HepG2 (cell line): ENCODE measurements around the gene OR10A3. TPM values are rescaled to one million over a fixed set of nuclear protein-coding genes. Genes with fewer than 3 reads are reported as not detected.
A peak's percentile ranks its signal among the peaks of the same experiment; 100 is the strongest.

Source experiments
- ELF3 ChIP-seq: IDR thresholded peaks from 2 replicates; pipeline ENCODE4 v1.6.1; 2016; ENCODE audit warnings: missing genetic modification reagents, missing compliant biosample characterization
- EP300 ChIP-seq, 3 experiments: sonication (generic) in 1 of 3; formaldehyde crosslinking in 1 of 3; IDR thresholded peaks; 2 replicates each; pipeline versions ENCODE4 v1.5.1 to v1.6.1; 2011 to 2020; ENCODE audit warnings: low read depth in 2 of 3, low read length in 2 of 3, borderline replicate concordance in 1 of 3, improper control_type of control experiment in 1 of 3, mild to moderate bottlenecking in 1 of 3, missing genetic modification reagents in 1 of 3, moderate library complexity in 1 of 3
- FOXK1 ChIP-seq: sonication (generic); formaldehyde crosslinking; IDR thresholded peaks from 2 replicates; pipeline ENCODE4 v1.4.0; 2020; ENCODE audit warnings: low read depth, missing genetic modification reagents, borderline replicate concordance
- GABPA ChIP-seq, 2 experiments: IDR thresholded peaks; 2 replicates each; pipeline ENCODE4 v1.6.1; 2011 to 2016; ENCODE audit warnings: low read depth in 2 of 2, low read length in 1 of 2, missing biosample characterization in 1 of 2, missing genetic modification characterization in 1 of 2
- HMG20B ChIP-seq: conservative IDR thresholded peaks from 2 replicates; pipeline ENCODE4 v1.6.1; 2016; ENCODE audit warnings: missing genetic modification reagents, missing compliant biosample characterization
- KDM6A ChIP-seq: IDR thresholded peaks from 2 replicates; pipeline ENCODE4 v1.6.1; 2016; ENCODE audit warnings: low read depth
- SKI ChIP-seq: fragments of 450-650 bp; IDR thresholded peaks from one replicate; pipeline ENCODE4 v1.6.1; 2018; ENCODE audit warnings: mild to moderate bottlenecking; ENCODE audit not compliant: partially characterized antibody
- THAP11 ChIP-seq: IDR thresholded peaks from 2 replicates; pipeline ENCODE4 v1.6.1; 2016; ENCODE audit warnings: missing biosample characterization, missing genetic modification reagents
- TSC22D2 ChIP-seq: sonication (generic); formaldehyde crosslinking; IDR thresholded peaks from 2 replicates; pipeline ENCODE4 v1.5.1; 2020; ENCODE audit warnings: missing genetic modification reagents, mild to moderate bottlenecking, borderline replicate concordance
- YEATS4 ChIP-seq: sonication (generic); formaldehyde crosslinking; IDR thresholded peaks from 2 replicates; pipeline ENCODE4 v1.4.0; 2020; ENCODE audit warnings: missing genetic modification reagents, borderline replicate concordance
- ZFP90 ChIP-seq: sonication (generic); formaldehyde crosslinking; IDR thresholded peaks from 2 replicates; pipeline ENCODE4 v1.8.0; 2022; ENCODE audit warnings: missing genetic modification reagents, mild to moderate bottlenecking, inconsistent platforms, borderline replicate concordance
- ZNF207 ChIP-seq: fragments of 450-650 bp; IDR thresholded peaks from 2 replicates; pipeline ENCODE4 v1.6.1; 2016; ENCODE audit warnings: antibody characterized with exemption, borderline replicate concordance
- ZNF224 ChIP-seq: sonication (generic); formaldehyde crosslinking; IDR thresholded peaks from 2 replicates; pipeline ENCODE4 v1.5.0; 2020; ENCODE audit warnings: mild to moderate bottlenecking, missing genetic modification reagents
- ZNF326 ChIP-seq: sonication (generic); formaldehyde crosslinking; IDR thresholded peaks from 2 replicates; pipeline ENCODE4 v1.4.0; 2020; ENCODE audit warnings: missing genetic modification reagents, borderline replicate concordance
- ZNF329 ChIP-seq: sonication (generic); formaldehyde crosslinking; IDR thresholded peaks from 2 replicates; pipeline ENCODE4 v1.9.0; 2021; ENCODE audit warnings: low read depth, mild to moderate bottlenecking, missing genetic modification reagents
- polyA plus RNA-seq, 8 experiments: library from polyadenylated mRNA; depleted of rRNA in 3 of 8; stranded (reverse) in 7 of 8; unstranded in 1 of 8; fragments of >200 nt; fragmentation: Illumina TruSeq in 4 of 8; extraction: Trizol in 4 of 8; gene quantifications; 2 replicates each; pipeline versions ENCODE4 v1.2.1 to v1.2.3, GENCODE V29; 2011 to 2016; ENCODE audit warnings: low read depth in 4 of 8, missing spikeins in 1 of 8, mixed read lengths in 1 of 8; ENCODE audit not compliant: insufficient read depth in 1 of 8
- total RNA-seq, 5 experiments: library from RNA; depleted of rRNA; stranded (reverse); fragments of >200 nt; fragmentation: Illumina TruSeq; extraction: Trizol; gene quantifications; 2 replicates each; pipeline ENCODE4 v1.2.3, GENCODE V29; 2016; ENCODE audit warnings: low read depth in 1 of 5
- TF ChIP-seq, protein P1 (sequence below): sonication (generic); formaldehyde crosslinking; IDR thresholded peaks from 2 replicates; pipeline ENCODE4 v1.4.0; 2020; ENCODE audit warnings: missing genetic modification reagents
- TF ChIP-seq, protein P2 (sequence below): sonication (generic); formaldehyde crosslinking; IDR thresholded peaks from 2 replicates; pipeline ENCODE4 v1.8.1; 2023; ENCODE audit warnings: mild to moderate bottlenecking, missing genetic modification reagents
- TF ChIP-seq, protein P3 (sequence below): IDR thresholded peaks from 2 replicates; pipeline ENCODE4 v1.6.1; 2016; ENCODE audit warnings: mild to moderate bottlenecking
- TF ChIP-seq, protein P4 (sequence below): sonication (generic); formaldehyde crosslinking; IDR thresholded peaks from 2 replicates; pipeline ENCODE4 v1.4.0; 2020; ENCODE audit warnings: low read depth, missing genetic modification reagents

OR10A3 gene
- total and polyA plus RNA-seq, 2 of the 13 experiments (the other 11 are each of a cell fraction or from before 2014, with no cell fraction given): not detected

DNA sequence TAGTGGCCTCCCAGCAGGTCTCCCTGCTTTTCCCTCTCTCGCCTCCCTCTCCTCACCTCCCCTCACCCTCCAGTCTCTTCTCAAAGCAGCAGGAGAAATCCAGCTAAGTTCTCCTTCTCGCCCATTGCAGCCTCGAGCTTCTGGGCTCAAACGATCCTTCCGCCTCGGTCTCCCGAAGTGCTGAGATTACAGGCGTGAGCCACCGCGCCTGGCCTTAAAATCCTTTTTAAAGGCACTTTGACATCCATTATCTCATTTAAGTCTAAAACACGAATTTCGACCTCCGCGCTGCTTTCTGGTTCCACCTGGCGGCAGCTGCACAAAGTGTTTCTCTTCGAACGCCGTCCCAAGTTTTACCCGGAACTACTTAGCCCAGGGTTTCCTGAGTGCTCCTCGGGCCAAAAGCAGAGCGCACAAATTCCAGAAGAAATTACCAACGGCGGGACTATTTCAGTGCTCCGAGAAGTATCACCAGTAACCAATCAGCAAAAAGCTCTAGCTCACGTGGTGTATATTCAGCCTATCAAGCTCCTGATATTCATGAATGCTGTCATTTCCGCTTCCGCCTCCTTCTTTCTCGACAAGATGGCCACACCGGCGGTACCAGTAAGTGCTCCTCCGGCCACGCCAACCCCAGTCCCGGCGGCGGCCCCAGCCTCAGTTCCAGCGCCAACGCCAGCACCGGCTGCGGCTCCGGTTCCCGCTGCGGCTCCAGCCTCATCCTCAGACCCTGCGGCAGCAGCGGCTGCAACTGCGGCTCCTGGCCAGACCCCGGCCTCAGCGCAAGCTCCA lies 45.5 kb upstream of the OR10A3 start, which contains the start of gene EIF3F (continued):
- TF ChIP-seq, protein P1, sequence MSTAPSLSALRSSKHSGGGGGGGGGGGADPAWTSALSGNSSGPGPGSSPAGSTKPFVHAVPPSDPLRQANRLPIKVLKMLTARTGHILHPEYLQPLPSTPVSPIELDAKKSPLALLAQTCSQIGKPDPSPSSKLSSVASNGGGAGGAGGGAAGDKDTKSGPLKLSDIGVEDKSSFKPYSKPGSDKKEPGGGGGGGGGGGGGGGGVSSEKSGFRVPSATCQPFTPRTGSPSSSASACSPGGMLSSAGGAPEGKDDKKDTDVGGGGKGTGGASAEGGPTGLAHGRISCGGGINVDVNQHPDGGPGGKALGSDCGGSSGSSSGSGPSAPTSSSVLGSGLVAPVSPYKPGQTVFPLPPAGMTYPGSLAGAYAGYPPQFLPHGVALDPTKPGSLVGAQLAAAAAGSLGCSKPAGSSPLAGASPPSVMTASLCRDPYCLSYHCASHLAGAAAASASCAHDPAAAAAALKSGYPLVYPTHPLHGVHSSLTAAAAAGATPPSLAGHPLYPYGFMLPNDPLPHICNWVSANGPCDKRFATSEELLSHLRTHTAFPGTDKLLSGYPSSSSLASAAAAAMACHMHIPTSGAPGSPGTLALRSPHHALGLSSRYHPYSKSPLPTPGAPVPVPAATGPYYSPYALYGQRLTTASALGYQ (CRISPR knock-in tag): peak; percentile 48; the same call in 1 of the 2 replicates
- TF ChIP-seq SKI (peak; percentile 39), GABPA (IDR thresholded peaks at IDR 0.05; ENCODE audit: low read depth, low read length) (peak; percentile 71), GABPA (CRISPR knock-in tag; IDR thresholded peaks at IDR 0.05; ENCODE audit: low read depth) (peak; percentile 96), KDM6A (no peak), EP300 (IDR thresholded peaks at IDR 0.05; ENCODE audit: low read depth in 2 of 2, low read length in 2 of 2) (0 out of 4 replicates have a peak, but pooled peaks of 1 of the 2 experiments have one; percentile 16), EP300 (CRISPR knock-in tag; IDR thresholded peaks at IDR 0.05; ENCODE audit: borderline replicate concordance) (no peak), ELF3 (CRISPR knock-in tag) (peak; percentile 89), ZNF224 (CRISPR knock-in tag) (no peak), ZFP90 (CRISPR knock-in tag) (no peak), ZNF326 (no peak), ZNF207 (no peak), YEATS4 (CRISPR knock-in tag) (peak; percentile 89), THAP11 (CRISPR knock-in tag) (peak; percentile 94), HMG20B (CRISPR knock-in tag) (peak; percentile 82), FOXK1 (CRISPR knock-in tag) (peak; percentile 93; the same call in 1 of the 2 replicates), TSC22D2 (CRISPR knock-in tag) (peak; percentile 75; the same call in 1 of the 2 replicates), ZNF329 (CRISPR knock-in tag) (no peak)
- TF ChIP-seq, protein P2, sequence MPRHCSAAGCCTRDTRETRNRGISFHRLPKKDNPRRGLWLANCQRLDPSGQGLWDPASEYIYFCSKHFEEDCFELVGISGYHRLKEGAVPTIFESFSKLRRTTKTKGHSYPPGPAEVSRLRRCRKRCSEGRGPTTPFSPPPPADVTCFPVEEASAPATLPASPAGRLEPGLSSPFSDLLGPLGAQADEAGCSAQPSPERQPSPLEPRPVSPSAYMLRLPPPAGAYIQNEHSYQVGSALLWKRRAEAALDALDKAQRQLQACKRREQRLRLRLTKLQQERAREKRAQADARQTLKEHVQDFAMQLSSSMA: 0 out of 2 replicates have a peak, but pooled peaks have one; percentile 43
- TF ChIP-seq, protein P3, sequence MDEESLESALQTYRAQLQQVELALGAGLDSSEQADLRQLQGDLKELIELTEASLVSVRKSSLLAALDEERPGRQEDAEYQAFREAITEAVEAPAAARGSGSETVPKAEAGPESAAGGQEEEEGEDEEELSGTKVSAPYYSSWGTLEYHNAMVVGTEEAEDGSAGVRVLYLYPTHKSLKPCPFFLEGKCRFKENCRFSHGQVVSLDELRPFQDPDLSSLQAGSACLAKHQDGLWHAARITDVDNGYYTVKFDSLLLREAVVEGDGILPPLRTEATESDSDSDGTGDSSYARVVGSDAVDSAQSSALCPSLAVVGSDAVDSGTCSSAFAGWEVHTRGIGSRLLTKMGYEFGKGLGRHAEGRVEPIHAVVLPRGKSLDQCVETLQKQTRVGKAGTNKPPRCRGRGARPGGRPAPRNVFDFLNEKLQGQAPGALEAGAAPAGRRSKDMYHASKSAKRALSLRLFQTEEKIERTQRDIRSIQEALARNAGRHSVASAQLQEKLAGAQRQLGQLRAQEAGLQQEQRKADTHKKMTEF (CRISPR knock-in tag): peak; percentile 72; the same call in 1 of the 2 replicates
- TF ChIP-seq, protein P4, sequence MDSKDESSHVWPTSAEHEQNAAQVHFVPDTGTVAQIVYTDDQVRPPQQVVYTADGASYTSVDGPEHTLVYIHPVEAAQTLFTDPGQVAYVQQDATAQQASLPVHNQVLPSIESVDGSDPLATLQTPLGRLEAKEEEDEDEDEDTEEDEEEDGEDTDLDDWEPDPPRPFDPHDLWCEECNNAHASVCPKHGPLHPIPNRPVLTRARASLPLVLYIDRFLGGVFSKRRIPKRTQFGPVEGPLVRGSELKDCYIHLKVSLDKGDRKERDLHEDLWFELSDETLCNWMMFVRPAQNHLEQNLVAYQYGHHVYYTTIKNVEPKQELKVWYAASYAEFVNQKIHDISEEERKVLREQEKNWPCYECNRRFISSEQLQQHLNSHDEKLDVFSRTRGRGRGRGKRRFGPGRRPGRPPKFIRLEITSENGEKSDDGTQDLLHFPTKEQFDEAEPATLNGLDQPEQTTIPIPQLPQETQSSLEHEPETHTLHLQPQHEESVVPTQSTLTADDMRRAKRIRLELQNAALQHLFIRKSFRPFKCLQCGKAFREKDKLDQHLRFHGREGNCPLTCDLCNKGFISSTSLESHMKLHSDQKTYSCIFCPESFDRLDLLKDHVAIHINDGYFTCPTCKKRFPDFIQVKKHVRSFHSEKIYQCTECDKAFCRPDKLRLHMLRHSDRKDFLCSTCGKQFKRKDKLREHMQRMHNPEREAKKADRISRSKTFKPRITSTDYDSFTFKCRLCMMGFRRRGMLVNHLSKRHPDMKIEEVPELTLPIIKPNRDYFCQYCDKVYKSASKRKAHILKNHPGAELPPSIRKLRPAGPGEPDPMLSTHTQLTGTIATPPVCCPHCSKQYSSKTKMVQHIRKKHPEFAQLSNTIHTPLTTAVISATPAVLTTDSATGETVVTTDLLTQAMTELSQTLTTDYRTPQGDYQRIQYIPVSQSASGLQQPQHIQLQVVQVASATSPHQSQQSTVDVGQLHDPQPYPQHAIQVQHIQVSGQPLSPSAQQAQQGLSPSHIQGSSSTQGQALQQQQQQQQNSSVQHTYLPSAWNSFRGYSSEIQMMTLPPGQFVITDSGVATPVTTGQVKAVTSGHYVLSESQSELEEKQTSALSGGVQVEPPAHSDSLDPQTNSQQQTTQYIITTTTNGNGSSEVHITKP (CRISPR knock-in tag): 0 out of 2 replicates have a peak, but pooled peaks have one; percentile 37
